K562 (cell line): ENCODE results near the gene DNAAF9. TPM values are rescaled to one million over a fixed set of nuclear protein-coding genes. Genes with fewer than 3 reads are reported as not detected.

Experiments
- ARID4B ChIP-seq: sonication (generic); formaldehyde crosslinking; IDR thresholded peaks from 2 replicates; pipeline ENCODE4 v1.8.0; 2022; ENCODE audit warnings: mild to moderate bottlenecking, missing genetic modification reagents
- ATF7 ChIP-seq: fragments of 450-650 bp; IDR thresholded peaks from 2 replicates; pipeline ENCODE4 v1.7.1; 2014; ENCODE audit warnings: mild to moderate bottlenecking, moderate library complexity
- COPS2 ChIP-seq: fragments of 450-650 bp; conservative IDR thresholded peaks from 2 replicates; pipeline ENCODE4 v1.6.1; 2016; ENCODE audit warnings: mild to moderate bottlenecking, moderate library complexity
- EGR1 ChIP-seq: fragments of 450-650 bp; conservative IDR thresholded peaks from 2 replicates; pipeline ENCODE4 v1.6.1; 2017; ENCODE audit warnings: mild to moderate bottlenecking
- HDAC1 ChIP-seq, 2 experiments: fragments of 450-650 bp; IDR thresholded peaks; 2 replicates each; pipeline ENCODE4 v1.6.1; 2016 to 2017; ENCODE audit warnings: inconsistent platforms in 1 of 2, mild to moderate bottlenecking in 1 of 2, moderate library complexity in 1 of 2
- L3MBTL2 ChIP-seq: fragments of 450-650 bp; IDR thresholded peaks from 2 replicates; pipeline ENCODE4 v1.6.1; 2016; ENCODE audit warnings: mild to moderate bottlenecking, moderate library complexity
- MNT ChIP-seq, 2 experiments: fragments of 450-650 bp; conservative IDR thresholded peaks; 2 replicates each; pipeline ENCODE4 v1.6.1; 2017; ENCODE audit warnings: mild to moderate bottlenecking in 2 of 2, moderate library complexity in 2 of 2
- MYBL2 ChIP-seq, 2 experiments: fragments of 450-650 bp in 1 of 2; sonication (generic) in 1 of 2; formaldehyde crosslinking in 1 of 2; IDR thresholded peaks; 2 replicates each; pipeline versions ENCODE4 v1.6.1 to v1.8.1; 2017 to 2022; ENCODE audit warnings: borderline replicate concordance in 1 of 2, inconsistent platforms in 1 of 2, low read depth in 1 of 2, mild to moderate bottlenecking in 1 of 2, missing genetic modification reagents in 1 of 2, moderate library complexity in 1 of 2
- PRPF4 ChIP-seq: fragments of 200-400 bp; formaldehyde crosslinking; IDR thresholded peaks from one replicate; pipeline ENCODE4 v1.6.1; 2017; ENCODE audit warnings: low read length, low read depth, mild to moderate bottlenecking; ENCODE audit not compliant: insufficient read depth, poor library complexity, severe bottlenecking
- RUNX1 ChIP-seq: sonication (generic); IDR thresholded peaks from 2 replicates; pipeline ENCODE4 v1.6.1; 2016; ENCODE audit warnings: antibody characterized with exemption, low read depth
- SMARCA4 ChIP-seq: fragments of 450-650 bp; IDR thresholded peaks from 2 replicates; pipeline ENCODE4 v1.6.1; 2016
- VEZF1 ChIP-seq: fragments of 200-800 bp; sonication (Bioruptor generic); IDR thresholded peaks from 2 replicates; pipeline ENCODE4 v1.6.1; 2017; ENCODE audit warnings: missing genetic modification characterization, missing compliant biosample characterization
- ZNF609 ChIP-seq: sonication (generic); formaldehyde crosslinking; IDR thresholded peaks from 2 replicates; pipeline ENCODE4 v1.8.1; 2023; ENCODE audit warnings: missing genetic modification reagents, mild to moderate bottlenecking, borderline replicate concordance
- polyA plus RNA-seq, 8 experiments: library from polyadenylated mRNA; depleted of rRNA in 4 of 8; stranded (reverse) in 5 of 8; unstranded in 3 of 8; fragments of >200 nt; fragmentation: Nextera tagmentation in 2 of 8; fragmentation: Illumina TruSeq in 1 of 8; extraction: Ambion mirVana in 2 of 8; extraction: Trizol in 1 of 8; gene quantifications; 2 replicates each; pipeline versions ENCODE4 v1.2.1 to v1.2.3, GENCODE V29; 2011 to 2014; ENCODE audit warnings: inconsistent platforms in 1 of 8, missing spikeins in 1 of 8
- total RNA-seq, 7 experiments: library from RNA; depleted of rRNA in 6 of 7; stranded (reverse); fragments of >200 nt in 6 of 7; fragmentation: Illumina TruSeq in 2 of 7; extraction: Trizol in 2 of 7; gene quantifications; 2 replicates each; pipeline versions ENCODE4 v1.2.1 to v1.2.3, GENCODE V29; 2011 to 2021; ENCODE audit warnings: low replicate concordance in 1 of 7

Gene DNAAF9
- total and polyA plus RNA-seq, 9 of the 15 experiments (the other 6 are each of a cell fraction or from before 2014, with no cell fraction given) = 0.42 to 2.9 (median 1.9) TPM

GRCh38 chr20:3407771-3408637, 535 bp upstream of the DNAAF9 start (continued):
- TF ChIP-seq SMARCA4 (0 out of 2 replicates have a peak, but pooled peaks have one; percentile 13), MYBL2 (IDR thresholded peaks at IDR 0.05; ENCODE audit: low read depth) (no peak), MYBL2 (CRISPR knock-in tag; IDR thresholded peaks at IDR 0.05; ENCODE audit: borderline replicate concordance) (no peak), ZNF609 (CRISPR knock-in tag) (no peak), L3MBTL2 (0 out of 2 replicates have a peak, but pooled peaks have one; percentile 18), EGR1 (peak; percentile 70), PRPF4 (no peak), VEZF1 (CRISPR knock-in tag) (peak; percentile 69), HDAC1 (IDR thresholded peaks at IDR 0.05) (0 out of 4 replicates have a peak, but pooled peaks of 1 of the 2 experiments have one; percentile 29), ARID4B (CRISPR knock-in tag) (peak; percentile 28; the same call in 1 of the 2 replicates), ATF7 (peak; percentile 92), MNT (conservative IDR thresholded peaks at IDR 0.05) (peak in 1 of 2 experiments; percentile 6; a peak in 1 of 4 replicates), RUNX1 (no peak), COPS2 (no peak)
